K562 (cell line): Measurements from ENCODE around the gene PRR9. TPM values are rescaled to one million over a fixed set of nuclear protein-coding genes. Genes with fewer than 3 reads are reported as not detected.

ENCODE experiments used
- ATAC-seq: fragments of 200-7000 bp; cut with Tn5 transposase; 3 replicates; pipeline ENCODE4 v1.9.1; 2020; ENCODE audit warnings: moderate library complexity
- BruUV-seq: library from RNA; stranded (reverse); fragments of 400-500 nt; replicated peaks from 2 replicates; lab custom pipeline; 2021; lab: Mats Ljungman, UMichigan
- CTCF ChIA-PET: fragments of 300-600 bp; formaldehyde crosslinking; extraction: SDS; loops from one replicate; lab custom pipeline; 2021; ENCODE audit warnings: low intra/inter-chr PET ratio; lab: Yijun Ruan, JAX
- POLR2A ChIA-PET: fragments of 300-600, 350-650 bp; sonication (Branson Sonifier 250); formaldehyde crosslinking; extraction: SDS; loops from one replicate; lab custom pipeline; 2021; ENCODE audit warnings: antibody characterized with exemption, inconsistent platforms; lab: Yijun Ruan, JAX
- DNase-seq, 4 experiments: peaks; one replicate each; pipeline versions ENCODE4 v3.0.0 to v3.0.0-alpha.2; 2011 to 2018; ENCODE audit warnings: low spot score in 3 of 4, mixed read lengths in 3 of 4; ENCODE audit errors: extremely low read depth in 1 of 4
- FAIRE-seq: peaks from 2 replicates; lab custom pipeline; 2011; peaks lifted over from hg19 to GRCh38; lab: Jason Lieb, UNC
- H2AFZ ChIP-seq: 2 replicates; pipeline ENCODE4 v1.6.0; 2011; ENCODE audit warnings: low read depth, low read length, control low read depth, inconsistent platforms
- H3K27ac ChIP-seq: fragments of 200-600 bp; 3 replicates; pipeline ENCODE4 v1.8.0; 2011; ENCODE audit warnings: low read depth, mild to moderate bottlenecking, control low read depth, inconsistent platforms, low read length, moderate library complexity, mixed read lengths; ENCODE audit errors: extremely low read depth
- H3K27me3 ChIP-seq, 2 experiments: fragments of 300-600 bp in 1 of 2; 2 replicates in 1 of 2; 3 replicates in 1 of 2; pipeline versions ENCODE4 v1.6.0 to v1.8.0; 2011; ENCODE audit warnings: inconsistent platforms in 2 of 2, low read length in 2 of 2, mild to moderate bottlenecking in 1 of 2, mixed read lengths in 1 of 2, moderate library complexity in 1 of 2; ENCODE audit not compliant: control insufficient read depth in 2 of 2, insufficient read depth in 2 of 2
- H3K36me3 ChIP-seq: fragments of 300-600 bp; 3 replicates; pipeline ENCODE4 v1.8.0; 2011; ENCODE audit warnings: mild to moderate bottlenecking, low read length, inconsistent platforms; ENCODE audit not compliant: control insufficient read depth, insufficient read depth
- H3K4me1 ChIP-seq, 2 experiments: fragments of 200-600 bp in 1 of 2; replicated peaks in 1 of 2; 2 replicates in 1 of 2; 3 replicates in 1 of 2; pipeline versions ENCODE4 v1.5.1 to v1.8.0; 2011; ENCODE audit warnings: inconsistent platforms in 2 of 2, low read length in 2 of 2, mild to moderate bottlenecking in 1 of 2, mixed read lengths in 1 of 2, moderate library complexity in 1 of 2; ENCODE audit not compliant: control insufficient read depth in 2 of 2, insufficient read depth in 2 of 2
- H3K4me2 ChIP-seq: 2 replicates; pipeline ENCODE4 v1.6.1; 2011; ENCODE audit warnings: low read length, control low read depth, inconsistent platforms, mixed read lengths; ENCODE audit not compliant: insufficient read depth
- H3K4me3 ChIP-seq: fragments of 200-600 bp; sonication (generic), shearing (Covaris generic); 2 replicates; pipeline ENCODE4 v1.5.1; 2016; ENCODE audit warnings: control low read depth, inconsistent platforms
- H3K79me2 ChIP-seq: fragments of 200-600 bp; 3 replicates; pipeline ENCODE4 v1.8.0; 2011; ENCODE audit warnings: low read length, inconsistent platforms; ENCODE audit not compliant: control insufficient read depth, insufficient read depth
- H3K9ac ChIP-seq, 2 experiments: 2 replicates each; pipeline versions ENCODE4 v1.6.0 to v1.6.1; 2011; ENCODE audit warnings: low read depth in 2 of 2, low read length in 2 of 2, control low read depth in 1 of 2, inconsistent platforms in 1 of 2, mild to moderate bottlenecking in 1 of 2, mixed read lengths in 1 of 2; ENCODE audit not compliant: insufficient read depth in 1 of 2
- H3K9me1 ChIP-seq: one replicate; pipeline ENCODE4 v1.6.0; 2011; ENCODE audit warnings: inconsistent platforms, mild to moderate bottlenecking, low read length, moderate library complexity; ENCODE audit not compliant: control insufficient read depth, insufficient read depth
- H3K9me3 ChIP-seq: replicated peaks from 2 replicates; pipeline ENCODE4 v1.5.1; 2011; ENCODE audit warnings: low read depth, low read length, inconsistent platforms; ENCODE audit not compliant: control insufficient read depth, insufficient read depth
- H4K20me1 ChIP-seq: replicated peaks from 2 replicates; pipeline ENCODE4 v1.6.1; 2011; ENCODE audit warnings: low read length, inconsistent platforms, mixed read lengths; ENCODE audit not compliant: control insufficient read depth, insufficient read depth
- CBX8 ChIP-seq: fragments of 200-600 bp; sonication (generic); IDR thresholded peaks from 2 replicates; pipeline ENCODE4 v1.6.1; 2012; ENCODE audit warnings: borderline replicate concordance, mixed run types, low read depth, mild to moderate bottlenecking, moderate library complexity, mixed read lengths, low read length, control low read depth, inconsistent platforms; ENCODE audit not compliant: poor library complexity, severe bottlenecking; ENCODE audit errors: extremely low read depth
- CSDE1 ChIP-seq, 2 experiments: fragments of 450-650 bp; IDR thresholded peaks; 2 replicates each; pipeline ENCODE4 v1.6.1; 2016; ENCODE audit warnings: mild to moderate bottlenecking in 1 of 2
- EP400 ChIP-seq: fragments of 450-650 bp; IDR thresholded peaks from 2 replicates; pipeline ENCODE4 v1.6.1; 2017; ENCODE audit warnings: antibody characterized with exemption, mild to moderate bottlenecking, moderate library complexity
- MAX ChIP-seq: sonication (generic); formaldehyde crosslinking; IDR thresholded peaks from 2 replicates; pipeline ENCODE4 v1.9.0; 2022; ENCODE audit warnings: mild to moderate bottlenecking, missing genetic modification reagents
- NFRKB ChIP-seq: fragments of 450-650 bp; IDR thresholded peaks from 2 replicates; pipeline ENCODE4 v1.6.1; 2016; ENCODE audit warnings: low read depth
- PRPF4 ChIP-seq: fragments of 200-400 bp; formaldehyde crosslinking; IDR thresholded peaks from one replicate; pipeline ENCODE4 v1.6.1; 2017; ENCODE audit warnings: low read length, low read depth, mild to moderate bottlenecking; ENCODE audit not compliant: insufficient read depth, poor library complexity, severe bottlenecking
- RBM39 ChIP-seq: fragments of 200-400 bp; formaldehyde crosslinking; optimal IDR thresholded peaks from 2 replicates; pipeline ENCODE3; 2018; ENCODE audit warnings: low read depth, low read length
- SMAD4 ChIP-seq: fragments of 250-450 bp; sonication (Bioruptor Pico); conservative IDR thresholded peaks from 2 replicates; pipeline ENCODE4 v1.8.0; 2021; ENCODE audit warnings: inconsistent platforms, mild to moderate bottlenecking, moderate library complexity
- ZNF174 ChIP-seq: fragments of 250-450 bp; sonication (Bioruptor Pico); IDR thresholded peaks from 2 replicates; pipeline ENCODE4 v1.4.0; 2020; ENCODE audit warnings: mild to moderate bottlenecking
- WGBS: fragments of 100-300 bp; shearing (Covaris generic); methylation state at CpG from one replicate; pipeline ENCODE4 v1.1.6; 2016; ENCODE audit warnings: low coverage, mixed read lengths; ENCODE audit not compliant: insufficient coverage; ENCODE audit errors: missing lambda C conversion rate; 5-methylcytosine and 5-hydroxymethylcytosine counted together
- in situ Hi-C: fragments of 300-500 bp; cut with MboI; formaldehyde crosslinking; loops from 4 replicates; pipeline ENCODE4 v1.15.0; 2018; ENCODE audit warnings: inconsistent platforms, mixed read lengths
- intact Hi-C: fragments of 100-400 bp; cut with micrococcal nuclease; formaldehyde crosslinking; loops from 2 replicates; pipeline ENCODE4 v1.14.2; 2022
- polyA plus RNA-seq, 8 experiments: library from polyadenylated mRNA; depleted of rRNA in 4 of 8; stranded (reverse) in 5 of 8; unstranded in 3 of 8; fragments of >200 nt; fragmentation: Nextera tagmentation in 2 of 8; fragmentation: Illumina TruSeq in 1 of 8; extraction: Ambion mirVana in 2 of 8; extraction: Trizol in 1 of 8; gene quantifications; 2 replicates each; pipeline versions ENCODE4 v1.2.1 to v1.2.3, GENCODE V29; 2011 to 2014; ENCODE audit warnings: inconsistent platforms in 1 of 8, missing spikeins in 1 of 8
- total RNA-seq, 7 experiments: library from RNA; depleted of rRNA in 6 of 7; stranded (reverse); fragments of >200 nt in 6 of 7; fragmentation: Illumina TruSeq in 2 of 7; extraction: Trizol in 2 of 7; gene quantifications; 2 replicates each; pipeline versions ENCODE4 v1.2.1 to v1.2.3, GENCODE V29; 2011 to 2021; ENCODE audit warnings: low replicate concordance in 1 of 7
- TF ChIP-seq, protein P1 (sequence below): fragments of 250-450 bp; sonication (Bioruptor Pico); IDR thresholded peaks from 2 replicates; pipeline ENCODE4 v1.8.0; 2022; ENCODE audit warnings: moderate library complexity, mild to moderate bottlenecking, inconsistent platforms

Gene PRR9
- total and polyA plus RNA-seq, 9 of the 15 experiments (the other 6 are each of a cell fraction or from before 2014, with no cell fraction given), result 0.14 to 1.4 (median 0.24) TPM; not detected in 1

DNA sequence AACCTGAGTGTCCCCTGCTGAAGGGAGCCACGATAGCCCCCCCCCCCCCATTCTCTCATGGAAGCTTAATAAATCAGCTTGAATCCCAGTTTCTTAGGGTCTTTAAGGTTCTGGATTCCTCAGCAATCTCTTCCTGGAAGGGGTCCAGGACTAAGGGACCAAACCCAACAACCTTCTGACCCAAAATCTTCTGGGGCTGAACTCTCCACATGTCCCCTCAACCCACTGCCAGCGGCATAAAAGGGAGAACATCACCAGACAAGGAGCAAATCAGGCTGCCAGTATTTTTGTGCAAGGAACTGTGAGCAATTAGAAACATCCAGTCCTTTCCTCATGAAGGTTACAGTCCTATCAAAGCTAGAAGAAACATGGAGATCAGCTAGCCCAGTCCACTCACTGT is 29.4 kb downstream of the PRR9 start (continued):
- TF ChIP-seq ZNF174 (CRISPR knock-in tag), result no peak
- TF ChIP-seq CBX8, result no peak
- TF ChIP-seq, all 486 proteins: peak for 0

- no peaks in the 10 kb centered on the region for H3K9me3 ChIP-seq
- no peaks in the 10 kb centered on the region for H3K36me3 ChIP-seq
- H3K4me2 ChIP-seq, result no peak overlapping the region
- 0% methylated on average over 5 of the region's 5 CpGs for WGBS
- no peaks in the 10 kb centered on the region for H4K20me1 ChIP-seq
- H3K79me2 ChIP-seq, result no peaks in the 10 kb centered on the region
- FAIRE-seq (no peak), ATAC-seq (no peak), DNase-seq (no peak)
- POLR2A ChIA-PET, result interaction anchor here (0.6 kb wide), 1 partner anchor 447 kb away, joined by 3 read pairs; no protein-coding TSS in a partner anchor
- H3K27ac ChIP-seq, result no peak overlapping the region
- no peak overlapping the region for H2AFZ ChIP-seq
- CTCF ChIA-PET, result no interaction called here
- no TSS peak for BruUV-seq
- H3K4me3 ChIP-seq, result no peak overlapping the region
- no peak for TF ChIP-seq CSDE1 (IDR thresholded peaks at IDR 0.05)
- no peak for TF ChIP-seq RBM39
- no peak for TF ChIP-seq SMAD4
- TF ChIP-seq MAX (CRISPR knock-in tag), result no peak
- no peak for TF ChIP-seq EP400
- TF ChIP-seq PRPF4, result no peak
- TF ChIP-seq, protein P1, sequence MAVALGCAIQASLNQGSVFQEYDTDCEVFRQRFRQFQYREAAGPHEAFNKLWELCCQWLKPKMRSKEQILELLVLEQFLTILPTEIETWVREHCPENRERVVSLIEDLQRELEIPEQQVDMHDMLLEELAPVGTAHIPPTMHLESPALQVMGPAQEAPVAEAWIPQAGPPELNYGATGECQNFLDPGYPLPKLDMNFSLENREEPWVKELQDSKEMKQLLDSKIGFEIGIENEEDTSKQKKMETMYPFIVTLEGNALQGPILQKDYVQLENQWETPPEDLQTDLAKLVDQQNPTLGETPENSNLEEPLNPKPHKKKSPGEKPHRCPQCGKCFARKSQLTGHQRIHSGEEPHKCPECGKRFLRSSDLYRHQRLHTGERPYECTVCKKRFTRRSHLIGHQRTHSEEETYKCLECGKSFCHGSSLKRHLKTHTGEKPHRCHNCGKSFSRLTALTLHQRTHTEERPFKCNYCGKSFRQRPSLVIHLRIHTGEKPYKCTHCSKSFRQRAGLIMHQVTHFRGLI, result no peak
- no peak for TF ChIP-seq NFRKB
- no peak overlapping the region for H3K9ac ChIP-seq
- intact Hi-C loops (no loop called here), in situ Hi-C loops (no loop called here)
- H3K4me1 ChIP-seq, result no peaks in the 10 kb centered on the region
- H3K9me1 ChIP-seq, result no peaks in the 10 kb centered on the region
- H3K27me3 ChIP-seq, result peaks cover 2 to 5% of the 10 kb centered on the region in 2 experiments; a peak in 3 of 5 replicates
These were observed 30.9 kb downstream of the PRR9 start for GRCh38 chr1:153248176-153248879.
